ENCODE data around the gene VWCE. TPM values are rescaled to one million over a fixed set of nuclear protein-coding genes. Genes with fewer than 3 reads are reported as not detected.

Gene VWCE
- total RNA-seq (1 to 10 TPM in 2 of 4 donors, under 1 TPM in 2; 0.49 to 5.5 (median 0.81) TPM), polyA plus RNA-seq (under 1 TPM in 1 of 3 donors, not detected in 2; 0.61 TPM)

- TF ChIP-seq POLR2A (IDR thresholded peaks at IDR 0.05): no peak
- TF ChIP-seq CTCF (IDR thresholded peaks at IDR 0.05): no peak
- TF ChIP-seq POLR2AphosphoS5 (IDR thresholded peaks at IDR 0.05): peak in 1 of 4 donors; percentile 20
- TF ChIP-seq EP300 (IDR thresholded peaks at IDR 0.05): no peak
- WGBS, 2 donors: 1 to 2% methylated on average over 97 of the region's 97 CpGs
- Histone ChIP-seq H3K27ac (peak within 1 kb of the TSS in 2 of 4 donors; percentile 41 to 44), H3K9me3 (no peaks in the 10 kb centered on the region), H3K4me3 (peak within 1 kb of the TSS; percentile 28 to 55 (median 48)), H3K4me1 (peaks cover 0 to 35% (median 27%) of the 10 kb centered on the region in 4 donors), H3K36me3 (peaks cover 4 to 32% (median 6%) of the 10 kb centered on the region in 4 donors), H3K27me3 (peaks cover 6 to 42% (median 26%) of the 10 kb centered on the region in 3 donors)
- intact Hi-C loops (cut with DNase I): no loop called here
- peak; percentile 70 for DNase-seq
These were observed at the start of gene VWCE for GRCh38 chr11:61294717-61295595. TSS of gene VWCE (minus strand) at chr11:61295316. CDS start at chr11:61295037, 279 bp downstream.

- Histone ChIP-seq H3K27me3 (no peaks in the 10 kb centered on the region), H3K9me3 (no peaks in the 10 kb centered on the region), H3K27ac (no peak overlapping the region), H3K4me3 (no peak overlapping the region), H3K36me3 (peaks cover 0 to 32% (median 6%) of the 10 kb centered on the region in 4 donors), H3K4me1 (no peaks in the 10 kb centered on the region)
- intact Hi-C loops (cut with DNase I): no loop called here
- no peak for DNase-seq
- 94 to 96% methylated on average over 29 of the region's 29 CpGs for WGBS, 2 donors
- no peak for TF ChIP-seq EP300 (IDR thresholded peaks at IDR 0.05)
- no peak for TF ChIP-seq POLR2AphosphoS5 (IDR thresholded peaks at IDR 0.05)
- no peak for TF ChIP-seq CTCF (IDR thresholded peaks at IDR 0.05)
- TF ChIP-seq POLR2A (IDR thresholded peaks at IDR 0.05): no peak
These were observed 49.0 kb upstream of the VWCE start for GRCh38 chr11:61343792-61344745.

GRCh38 chr11:61342207-61342803, 47.2 kb upstream of the VWCE start:
- intact Hi-C loops (cut with DNase I): no loop called here
- no peak overlapping the region for H3K4me3 ChIP-seq
- no peak overlapping the region for H3K27ac ChIP-seq
- 91 to 92% methylated on average over 20 of the region's 20 CpGs for WGBS, 2 donors
- H3K9me3 ChIP-seq: no peaks in the 10 kb centered on the region
- no peaks in the 10 kb centered on the region for H3K4me1 ChIP-seq
- DNase-seq: peak; percentile 42
- H3K36me3 ChIP-seq: peaks cover 0 to 17% (median 3%) of the 10 kb centered on the region in 4 donors
- TF ChIP-seq EP300 (IDR thresholded peaks at IDR 0.05): no peak
- TF ChIP-seq POLR2AphosphoS5 (IDR thresholded peaks at IDR 0.05): no peak
- no peak for TF ChIP-seq CTCF (IDR thresholded peaks at IDR 0.05)
- TF ChIP-seq POLR2A (IDR thresholded peaks at IDR 0.05): no peak
- no peaks in the 10 kb centered on the region for H3K27me3 ChIP-seq

- no peak for DNase-seq
- 92 to 99% methylated on average over 4 of the region's 4 CpGs for WGBS, 2 donors
- H3K9me3 ChIP-seq: no peaks in the 10 kb centered on the region
- intact Hi-C loops (cut with DNase I): no loop called here
- H3K36me3 ChIP-seq: peaks cover 0 to 11% (median 3%) of the 10 kb centered on the region in 4 donors
- TF ChIP-seq CTCF (IDR thresholded peaks at IDR 0.05) (no peak), POLR2AphosphoS5 (IDR thresholded peaks at IDR 0.05) (no peak), POLR2A (IDR thresholded peaks at IDR 0.05) (no peak), EP300 (IDR thresholded peaks at IDR 0.05) (no peak)
- no peak overlapping the region for H3K27ac ChIP-seq
- no peaks in the 10 kb centered on the region for H3K4me1 ChIP-seq
- H3K4me3 ChIP-seq: no peak overlapping the region
- H3K27me3 ChIP-seq: no peaks in the 10 kb centered on the region
These were observed 46.6 kb upstream of the VWCE start for GRCh38 chr11:61341706-61342105.
